GM13976 (cell line): Measurements from ENCODE around the gene ANTKMT.

Experiments
- DNase-seq: peaks from one replicate; pipeline ENCODE4 v3.0.0; 2012; ENCODE audit warnings: low spot score
- in situ Hi-C: fragments of 300-500 bp; cut with MboI; formaldehyde crosslinking; loops from one replicate; pipeline ENCODE4 v1.12.0; 2022; ENCODE audit warnings: low sequenced_read_pairs, mixed read lengths, inconsistent platforms; ENCODE audit not compliant: unreplicated experiment
- TF ChIP-seq, protein P1 (sequence below): IDR thresholded peaks from 2 replicates; pipeline ENCODE4 v1.5.1; 2012; ENCODE audit warnings: borderline replicate concordance, mild to moderate bottlenecking; ENCODE audit not compliant: insufficient read depth; ENCODE audit errors: extremely low read depth, missing control alignments, control extremely low read depth

Gene ANTKMT

DNA sequence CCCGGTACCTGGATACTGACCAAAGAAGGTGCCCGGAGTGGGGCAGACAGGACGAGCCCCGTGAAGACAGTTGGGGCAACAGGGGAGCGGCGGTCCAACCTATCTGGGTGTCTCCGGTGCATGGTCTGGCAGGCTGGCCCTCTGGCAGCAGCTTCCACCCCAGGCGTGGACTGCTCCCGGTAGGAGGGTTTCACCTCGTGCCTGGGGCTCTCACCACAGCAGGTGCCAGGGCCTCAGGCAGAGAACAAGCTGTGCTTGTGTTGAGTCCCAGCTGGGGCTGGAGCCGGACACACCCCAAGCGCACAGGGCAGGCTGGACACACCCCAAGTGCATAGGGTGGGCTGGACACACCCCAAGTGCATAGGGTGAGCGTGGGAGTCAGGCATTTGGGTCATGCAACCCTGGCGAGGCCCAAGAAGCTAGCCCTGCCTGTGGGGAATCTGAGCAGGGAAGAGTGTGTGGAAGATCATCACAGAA, 13.8 kb upstream of the ANTKMT start:
- no peak for DNase-seq
- TF ChIP-seq, protein P1, sequence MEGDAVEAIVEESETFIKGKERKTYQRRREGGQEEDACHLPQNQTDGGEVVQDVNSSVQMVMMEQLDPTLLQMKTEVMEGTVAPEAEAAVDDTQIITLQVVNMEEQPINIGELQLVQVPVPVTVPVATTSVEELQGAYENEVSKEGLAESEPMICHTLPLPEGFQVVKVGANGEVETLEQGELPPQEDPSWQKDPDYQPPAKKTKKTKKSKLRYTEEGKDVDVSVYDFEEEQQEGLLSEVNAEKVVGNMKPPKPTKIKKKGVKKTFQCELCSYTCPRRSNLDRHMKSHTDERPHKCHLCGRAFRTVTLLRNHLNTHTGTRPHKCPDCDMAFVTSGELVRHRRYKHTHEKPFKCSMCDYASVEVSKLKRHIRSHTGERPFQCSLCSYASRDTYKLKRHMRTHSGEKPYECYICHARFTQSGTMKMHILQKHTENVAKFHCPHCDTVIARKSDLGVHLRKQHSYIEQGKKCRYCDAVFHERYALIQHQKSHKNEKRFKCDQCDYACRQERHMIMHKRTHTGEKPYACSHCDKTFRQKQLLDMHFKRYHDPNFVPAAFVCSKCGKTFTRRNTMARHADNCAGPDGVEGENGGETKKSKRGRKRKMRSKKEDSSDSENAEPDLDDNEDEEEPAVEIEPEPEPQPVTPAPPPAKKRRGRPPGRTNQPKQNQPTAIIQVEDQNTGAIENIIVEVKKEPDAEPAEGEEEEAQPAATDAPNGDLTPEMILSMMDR: no peak
- in situ Hi-C loops: no loop called here

DNA sequence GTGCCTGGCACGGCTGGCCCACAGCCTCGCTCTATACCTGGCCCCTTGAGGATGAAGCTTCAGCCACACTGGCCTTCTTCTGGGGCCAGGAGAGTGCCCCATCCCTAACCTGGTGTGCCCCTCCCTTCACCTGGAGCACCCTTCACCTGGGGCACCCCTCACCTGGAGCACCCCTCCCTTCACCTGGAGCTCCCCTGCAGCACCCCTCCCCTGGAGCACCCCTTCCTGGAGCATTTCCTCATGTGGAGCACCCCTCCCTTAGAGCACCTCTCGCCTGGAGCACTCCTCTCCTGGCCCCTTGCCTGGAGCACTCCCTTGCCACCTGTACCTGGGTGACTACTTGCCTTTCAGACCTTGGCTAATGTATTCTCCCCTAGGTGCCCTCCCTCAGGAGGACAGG, 12.9 kb upstream of the ANTKMT start:
- TF ChIP-seq, protein P1: no peak
- no peak for DNase-seq
- in situ Hi-C loops: no loop called here

GRCh38 chr16:708959-709358, 12.0 kb upstream of the ANTKMT start:
- DNase-seq: no peak
- TF ChIP-seq, protein P1: no peak
- in situ Hi-C loops: no loop called here

DNA sequence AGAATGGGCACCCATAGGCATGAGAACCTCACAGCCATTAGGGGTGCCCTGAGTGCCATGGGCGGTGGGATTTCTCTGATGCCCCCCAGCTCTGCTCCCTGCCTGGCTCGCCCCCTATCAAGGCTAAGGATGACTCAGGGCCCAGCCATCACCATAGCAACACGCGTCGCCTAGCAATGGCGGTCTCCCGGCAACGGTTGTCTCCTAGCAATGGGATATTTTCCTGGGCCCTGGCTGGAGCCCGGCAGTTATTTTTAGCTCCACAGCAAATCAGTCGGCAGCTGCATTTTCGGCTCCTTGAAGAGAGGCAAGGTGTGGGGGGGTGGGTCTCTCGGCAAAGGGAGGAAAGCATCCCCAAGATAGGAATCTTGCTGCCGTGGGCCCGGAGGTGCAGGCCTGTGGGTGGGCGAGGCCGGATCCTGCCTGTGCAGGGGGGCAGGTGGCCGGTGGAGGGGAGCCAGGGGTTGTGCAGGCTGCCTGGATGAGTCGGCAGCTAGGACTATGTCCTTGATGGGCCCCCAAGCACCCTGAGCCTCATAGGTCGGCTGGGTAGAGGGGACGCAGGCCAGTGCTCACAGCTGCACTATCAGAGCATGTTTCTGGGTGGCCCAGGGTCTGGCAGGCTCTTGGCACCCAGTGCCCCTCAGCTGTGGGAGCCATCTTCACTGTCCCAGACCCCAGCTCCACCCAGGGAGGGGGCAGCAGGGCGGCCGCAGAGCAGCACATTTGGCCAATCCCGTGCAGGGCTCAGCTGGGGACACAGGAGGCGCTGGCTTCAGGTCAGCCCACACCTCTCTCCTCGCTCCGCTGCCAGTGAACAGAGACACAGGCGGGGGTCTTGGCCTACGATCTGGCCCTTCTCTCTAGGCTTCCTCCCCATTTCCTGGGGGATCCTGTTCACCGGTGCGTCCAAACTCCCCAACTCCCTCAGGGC, 11.1 kb upstream of the ANTKMT start:
- TF ChIP-seq, protein P1: no peak
- in situ Hi-C loops: loop anchor here (5.0 kb wide), 1 partner anchor 72 kb away; no protein-coding TSS in a partner anchor
- no peak for DNase-seq

DNA sequence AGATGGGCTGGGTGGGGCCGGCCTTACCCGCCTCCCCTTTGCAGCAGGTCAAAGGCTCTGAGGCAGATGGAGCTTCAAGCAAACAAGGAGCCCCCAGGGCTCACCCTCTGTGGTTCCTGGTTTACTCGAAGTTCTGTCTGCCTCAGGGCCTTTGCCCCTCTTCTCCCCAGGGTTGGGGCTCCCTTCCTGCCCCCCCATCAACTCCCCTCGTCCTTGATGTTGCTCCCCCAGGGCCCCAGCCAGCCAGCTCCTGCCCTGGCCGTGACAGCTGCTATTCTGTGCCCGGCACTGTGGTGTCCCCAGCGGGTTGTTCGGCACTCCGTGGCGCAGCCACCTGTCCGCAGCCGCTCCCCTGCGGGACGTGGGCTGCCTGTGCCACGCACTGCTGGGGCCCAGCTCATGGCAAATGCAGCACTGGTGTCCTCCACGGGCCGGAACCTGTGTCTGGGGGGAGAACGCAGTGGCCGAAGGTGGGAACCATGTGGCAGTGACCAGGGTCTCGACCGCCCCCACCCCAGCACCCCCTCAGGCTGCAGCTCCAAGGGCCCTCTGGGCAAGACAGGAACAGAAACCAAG, 10.4 kb upstream of the ANTKMT start:
- DNase-seq: no peak
- in situ Hi-C loops: loop anchor here (5.0 kb wide), 1 partner anchor 72 kb away; no protein-coding TSS in a partner anchor
- TF ChIP-seq, protein P1: no peak

GRCh38 chr16:711084-711483, 9.9 kb upstream of the ANTKMT start:
- in situ Hi-C loops: loop anchor here (5.0 kb wide), 1 partner anchor 71 kb away; no protein-coding TSS in a partner anchor
- TF ChIP-seq, protein P1: no peak
- no peak for DNase-seq
